H1 (cell line): ENCODE results near the gene PHRF1.

Source experiments
- EP300 ChIP-seq, 2 experiments: IDR thresholded peaks; 1 replicate in 1 of 2; 2 replicates in 1 of 2; pipeline ENCODE4 v1.6.1; 2011 to 2012; ENCODE audit warnings: low read depth in 2 of 2, low read length in 2 of 2, mild to moderate bottlenecking in 2 of 2, borderline replicate concordance in 1 of 2, inconsistent platforms in 1 of 2, moderate library complexity in 1 of 2
- EZH2 ChIP-seq: fragments of 200-600 bp; sonication (generic); IDR thresholded peaks from 2 replicates; pipeline ENCODE4 v1.7.1; 2012; ENCODE audit warnings: low read depth, mild to moderate bottlenecking, moderate library complexity, low read length, inconsistent platforms; ENCODE audit not compliant: severe bottlenecking
- GABPA ChIP-seq: IDR thresholded peaks from 2 replicates; pipeline ENCODE4 v1.6.1; 2011; ENCODE audit warnings: mild to moderate bottlenecking, low read length, moderate library complexity, borderline replicate concordance; ENCODE audit not compliant: insufficient read depth
- JUND ChIP-seq: IDR thresholded peaks from 2 replicates; pipeline ENCODE4 v1.6.1; 2011; ENCODE audit warnings: mild to moderate bottlenecking, improper control_type of control experiment, low read length
- POLR2AphosphoS5 ChIP-seq: IDR thresholded peaks from 2 replicates; pipeline ENCODE4 v1.6.1; 2011; ENCODE audit warnings: low read depth, low read length
- RAD21 ChIP-seq, 2 experiments: IDR thresholded peaks in 1 of 2; conservative IDR thresholded peaks in 1 of 2; 2 replicates each; pipeline ENCODE4 v1.6.1; 2011; ENCODE audit warnings: low read depth in 2 of 2, low read length in 2 of 2, improper control_type of control experiment in 1 of 2, inconsistent platforms in 1 of 2, mild to moderate bottlenecking in 1 of 2, moderate library complexity in 1 of 2
- RNF2 ChIP-seq: fragments of 200-900, 300-1000 bp; sonication (generic); IDR thresholded peaks from 2 replicates; pipeline ENCODE4 v1.7.1; 2016; ENCODE audit warnings: borderline replicate concordance, low read depth, mild to moderate bottlenecking, antibody characterized with exemption, low read length; ENCODE audit not compliant: poor library complexity, severe bottlenecking; ENCODE audit errors: missing control alignments
- SIN3A ChIP-seq, 2 experiments: IDR thresholded peaks in 1 of 2; conservative IDR thresholded peaks in 1 of 2; 2 replicates each; pipeline ENCODE4 v1.6.1; 2011 to 2012; ENCODE audit warnings: low read length in 2 of 2, improper control_type of control experiment in 1 of 2, low read depth in 1 of 2, mild to moderate bottlenecking in 1 of 2
- SIX5 ChIP-seq: IDR thresholded peaks from 2 replicates; pipeline ENCODE4 v1.6.1; 2011; ENCODE audit warnings: mild to moderate bottlenecking, low read depth, low read length
- TAF1 ChIP-seq: IDR thresholded peaks from 2 replicates; pipeline ENCODE4 v1.6.1; 2011; ENCODE audit warnings: mild to moderate bottlenecking, low read depth, low read length
- TF ChIP-seq, protein P1 (sequence below), 3 experiments: IDR thresholded peaks; 1 replicate in 2 of 3; 2 replicates in 1 of 3; pipeline versions ENCODE4 v1.5.1 to v1.6.1; 2011; ENCODE audit warnings: low read length in 3 of 3, mild to moderate bottlenecking in 3 of 3, inconsistent platforms in 2 of 3, low read depth in 1 of 3, moderate library complexity in 1 of 3; ENCODE audit not compliant: insufficient read depth in 1 of 3; ENCODE audit errors: control extremely low read depth in 1 of 3
- TF ChIP-seq, protein P2 (sequence below): IDR thresholded peaks from 2 replicates; pipeline ENCODE4 v1.6.1; 2012; ENCODE audit warnings: inconsistent platforms

DNA sequence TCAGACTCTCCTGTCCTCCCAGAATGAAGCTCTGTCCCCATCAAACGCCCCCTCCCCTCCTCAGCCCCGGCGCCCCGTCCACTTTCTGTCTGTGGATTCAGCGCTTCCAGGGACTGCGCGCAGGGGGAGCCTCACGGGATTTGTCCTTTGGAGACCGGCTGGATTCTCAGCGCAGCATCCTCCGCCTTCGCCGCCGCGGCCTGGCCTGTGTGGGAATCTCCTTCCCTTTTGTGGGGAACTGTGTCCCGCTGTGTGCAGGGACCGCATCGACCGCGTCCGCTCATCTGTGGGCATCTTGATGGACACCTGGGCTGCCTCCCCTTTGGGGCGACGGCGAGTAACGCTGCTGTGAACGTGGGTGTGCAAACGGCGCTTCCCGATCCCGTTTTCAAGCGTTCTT is 51.8 kb downstream of the PHRF1 start:
- TF ChIP-seq TAF1 (no peak), SIN3A (conservative IDR thresholded peaks at IDR 0.05 in 1 of 2, IDR thresholded peaks at IDR 0.05 in 1 of 2; ENCODE audit: low read depth in 1 of 2, low read length in 2 of 2) (no peak), RAD21 (IDR thresholded peaks at IDR 0.05 in 1 of 2, conservative IDR thresholded peaks at IDR 0.05 in 1 of 2; ENCODE audit: low read depth in 2 of 2, low read length in 2 of 2) (no peak), EP300 (IDR thresholded peaks at IDR 0.05; ENCODE audit: borderline replicate concordance in 1 of 2, low read depth in 2 of 2, low read length in 2 of 2) (no peak), EZH2 (peak; percentile 21), RNF2 (no peak), SIX5 (no peak), GABPA (no peak), POLR2AphosphoS5 (no peak), JUND (no peak)
- TF ChIP-seq, protein P1, sequence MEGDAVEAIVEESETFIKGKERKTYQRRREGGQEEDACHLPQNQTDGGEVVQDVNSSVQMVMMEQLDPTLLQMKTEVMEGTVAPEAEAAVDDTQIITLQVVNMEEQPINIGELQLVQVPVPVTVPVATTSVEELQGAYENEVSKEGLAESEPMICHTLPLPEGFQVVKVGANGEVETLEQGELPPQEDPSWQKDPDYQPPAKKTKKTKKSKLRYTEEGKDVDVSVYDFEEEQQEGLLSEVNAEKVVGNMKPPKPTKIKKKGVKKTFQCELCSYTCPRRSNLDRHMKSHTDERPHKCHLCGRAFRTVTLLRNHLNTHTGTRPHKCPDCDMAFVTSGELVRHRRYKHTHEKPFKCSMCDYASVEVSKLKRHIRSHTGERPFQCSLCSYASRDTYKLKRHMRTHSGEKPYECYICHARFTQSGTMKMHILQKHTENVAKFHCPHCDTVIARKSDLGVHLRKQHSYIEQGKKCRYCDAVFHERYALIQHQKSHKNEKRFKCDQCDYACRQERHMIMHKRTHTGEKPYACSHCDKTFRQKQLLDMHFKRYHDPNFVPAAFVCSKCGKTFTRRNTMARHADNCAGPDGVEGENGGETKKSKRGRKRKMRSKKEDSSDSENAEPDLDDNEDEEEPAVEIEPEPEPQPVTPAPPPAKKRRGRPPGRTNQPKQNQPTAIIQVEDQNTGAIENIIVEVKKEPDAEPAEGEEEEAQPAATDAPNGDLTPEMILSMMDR (IDR thresholded peaks at IDR 0.05; ENCODE audit: control extremely low read depth in 1 of 3, insufficient read depth in 1 of 3, low read depth in 1 of 3, low read length in 3 of 3) = no peak
- TF ChIP-seq, protein P2, sequence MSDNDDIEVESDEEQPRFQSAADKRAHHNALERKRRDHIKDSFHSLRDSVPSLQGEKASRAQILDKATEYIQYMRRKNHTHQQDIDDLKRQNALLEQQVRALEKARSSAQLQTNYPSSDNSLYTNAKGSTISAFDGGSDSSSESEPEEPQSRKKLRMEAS = no peak
